Inferior parietal cortex (tissue), 1 donor: ENCODE data around the gene TERB1.

Experiments
- DNase-seq: peaks from one replicate; pipeline ENCODE4 v3.0.0-alpha.2; 2016; ENCODE audit errors: extremely low spot score

TERB1 gene

GRCh38 chr16:66705790-66706505, 95.4 kb downstream of the TERB1 start:
- no peak for DNase-seq
